CD4-positive, alpha-beta T cell treated with Interleukin-15 for 1 hour (primary cell): ENCODE data around the gene ZNF516.

Source experiments
- DNase-seq: peaks from one replicate; pipeline ENCODE4 v3.0.0-alpha.2; 2020

The ZNF516 gene

DNA sequence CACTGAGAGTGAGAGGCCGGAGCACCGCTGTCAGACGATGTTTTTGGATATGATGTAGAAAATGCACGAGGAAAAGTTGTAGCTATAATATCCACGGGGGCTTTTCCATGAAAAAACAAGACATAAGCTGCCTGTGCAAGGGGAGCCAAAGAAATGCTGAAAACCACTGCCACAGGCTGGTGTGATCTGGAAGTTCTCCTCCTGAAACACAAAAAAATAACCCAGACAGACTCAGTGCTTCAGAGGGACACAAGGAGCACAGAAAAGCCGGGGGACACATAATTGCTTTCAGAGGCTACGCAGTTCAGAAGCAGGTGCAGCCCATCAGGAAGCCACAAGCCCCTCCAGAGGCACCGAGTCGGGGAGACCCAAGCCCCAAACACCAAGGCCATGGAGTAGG, 98.2 kb downstream of the ZNF516 start:
- DNase-seq = no peak

GRCh38 chr18:76395609-76396008, 99.4 kb downstream of the ZNF516 start:
- DNase-seq = no peak

- DNase-seq = no peak
Observed at GRCh38 chr18:76394780-76395476, 100.1 kb downstream of the ZNF516 start.

DNA sequence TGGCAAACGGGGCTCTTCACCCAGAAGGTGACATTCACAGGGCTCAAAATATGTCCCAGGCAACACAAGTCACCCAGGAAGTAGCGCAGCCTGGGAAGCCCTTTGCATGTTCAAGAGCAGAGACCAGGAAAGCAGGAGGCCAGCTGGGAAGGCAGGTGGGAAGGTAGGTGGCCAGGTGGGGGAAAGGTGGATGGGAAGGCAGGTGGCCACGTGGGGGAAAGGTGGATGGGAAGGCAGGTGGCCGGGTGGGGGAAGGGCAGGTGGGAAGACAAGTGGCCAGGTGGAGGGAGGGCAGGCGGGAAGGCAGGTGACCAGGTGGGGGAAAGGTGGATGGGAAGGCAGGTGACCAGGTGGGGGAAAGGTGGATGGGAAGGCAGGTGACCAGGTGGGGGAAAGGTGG, 102.7 kb downstream of the ZNF516 start:
- no peak for DNase-seq

GRCh38 chr18:76391746-76392145, 103.3 kb downstream of the ZNF516 start:
- no peak for DNase-seq

DNA sequence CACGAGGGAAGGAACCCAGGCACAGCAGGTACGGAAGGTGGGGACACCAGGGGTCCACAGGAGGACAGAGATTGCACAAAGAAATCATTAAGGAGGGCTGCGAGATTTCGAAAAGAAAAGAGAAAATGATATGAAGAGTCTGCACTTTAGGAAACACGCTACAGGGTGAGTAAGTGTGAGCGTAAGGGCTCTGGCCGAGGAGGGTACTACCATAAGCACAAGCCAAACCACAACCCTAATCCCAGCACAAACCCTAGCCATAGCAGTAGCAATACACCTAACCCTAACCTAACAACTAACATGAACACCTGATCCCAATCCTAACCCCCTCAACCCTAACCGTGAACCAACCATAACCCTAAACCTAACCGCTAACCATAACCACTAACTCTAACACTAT, 104.0 kb downstream of the ZNF516 start:
- no peak for DNase-seq

GRCh38 chr18:76390452-76391035, 104.5 kb downstream of the ZNF516 start:
- DNase-seq = no peak

GRCh38 chr18:76389716-76390115, 105.3 kb downstream of the ZNF516 start:
- no peak for DNase-seq

DNA sequence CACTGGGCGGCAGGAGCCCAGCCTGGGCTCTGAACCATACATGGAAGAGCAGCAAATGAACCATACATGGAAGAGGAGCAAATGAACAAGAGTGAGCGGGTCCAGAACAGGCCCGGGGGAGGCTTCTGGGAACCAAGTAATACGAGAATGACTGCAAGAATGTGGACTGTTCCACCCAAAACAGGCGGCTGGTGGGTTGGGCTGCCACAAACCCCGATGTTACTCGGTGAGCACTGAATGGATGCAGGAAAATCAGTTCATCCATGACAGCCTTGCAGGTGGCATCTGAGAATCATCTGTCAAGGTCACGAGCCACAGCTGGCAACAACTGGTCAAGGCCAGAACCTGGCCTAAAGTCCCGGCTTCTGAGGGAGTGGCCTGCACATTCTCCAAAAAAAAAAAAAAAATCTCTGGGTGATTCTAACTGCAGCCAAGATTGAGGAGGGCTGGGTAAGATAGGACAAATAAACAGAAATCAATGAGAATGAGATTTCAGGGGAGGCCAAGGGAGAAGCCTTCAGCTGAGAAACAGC, 106.1 kb downstream of the ZNF516 start:
- no peak for DNase-seq

- DNase-seq = no peak
Observed at GRCh38 chr18:76388261-76388660, 106.8 kb downstream of the ZNF516 start.

DNA sequence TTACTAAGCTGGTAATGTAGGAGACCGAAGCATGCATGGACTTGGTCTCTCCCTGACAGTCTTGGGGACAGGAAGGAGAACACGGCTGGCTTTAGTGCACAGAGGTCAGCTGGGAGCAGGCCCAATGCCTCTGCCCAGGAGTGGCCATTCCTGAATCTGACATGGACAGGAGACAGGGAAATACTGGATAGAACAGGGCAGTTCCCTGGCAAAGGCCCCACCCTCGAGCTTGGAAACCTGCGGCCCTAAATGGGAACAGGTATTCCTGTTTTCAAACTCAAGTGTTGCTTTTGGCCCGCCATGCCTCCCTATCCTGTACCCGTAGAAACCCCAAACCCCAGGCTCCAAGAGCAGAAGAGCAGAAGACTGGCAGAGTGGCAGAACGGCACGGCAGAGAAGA, 107.4 kb downstream of the ZNF516 start:
- no peak for DNase-seq

GRCh38 chr18:76386886-76387285, 108.2 kb downstream of the ZNF516 start:
- DNase-seq = no peak

DNA sequence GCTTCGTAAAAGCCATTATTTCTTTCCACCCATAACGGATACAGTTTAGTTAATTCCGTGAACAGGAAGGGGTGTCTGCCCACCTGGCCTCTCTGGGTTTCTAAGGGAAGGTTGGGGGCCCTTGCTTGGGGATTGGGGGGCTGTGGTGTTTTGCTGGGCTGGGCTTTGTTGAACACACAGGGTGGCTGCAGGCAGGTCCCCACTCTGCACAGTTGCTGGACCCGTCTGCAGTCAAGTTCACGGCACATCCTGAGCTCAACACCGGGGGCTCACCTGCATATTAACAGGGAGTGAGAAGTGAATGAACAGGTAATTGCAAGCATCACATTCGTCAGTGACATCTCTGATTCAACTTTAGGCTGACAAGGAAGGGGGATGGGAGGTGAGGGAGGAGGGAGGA, 109.0 kb downstream of the ZNF516 start:
- DNase-seq = no peak

GRCh38 chr18:76385681-76385975, 109.4 kb downstream of the ZNF516 start:
- DNase-seq = no peak

DNA sequence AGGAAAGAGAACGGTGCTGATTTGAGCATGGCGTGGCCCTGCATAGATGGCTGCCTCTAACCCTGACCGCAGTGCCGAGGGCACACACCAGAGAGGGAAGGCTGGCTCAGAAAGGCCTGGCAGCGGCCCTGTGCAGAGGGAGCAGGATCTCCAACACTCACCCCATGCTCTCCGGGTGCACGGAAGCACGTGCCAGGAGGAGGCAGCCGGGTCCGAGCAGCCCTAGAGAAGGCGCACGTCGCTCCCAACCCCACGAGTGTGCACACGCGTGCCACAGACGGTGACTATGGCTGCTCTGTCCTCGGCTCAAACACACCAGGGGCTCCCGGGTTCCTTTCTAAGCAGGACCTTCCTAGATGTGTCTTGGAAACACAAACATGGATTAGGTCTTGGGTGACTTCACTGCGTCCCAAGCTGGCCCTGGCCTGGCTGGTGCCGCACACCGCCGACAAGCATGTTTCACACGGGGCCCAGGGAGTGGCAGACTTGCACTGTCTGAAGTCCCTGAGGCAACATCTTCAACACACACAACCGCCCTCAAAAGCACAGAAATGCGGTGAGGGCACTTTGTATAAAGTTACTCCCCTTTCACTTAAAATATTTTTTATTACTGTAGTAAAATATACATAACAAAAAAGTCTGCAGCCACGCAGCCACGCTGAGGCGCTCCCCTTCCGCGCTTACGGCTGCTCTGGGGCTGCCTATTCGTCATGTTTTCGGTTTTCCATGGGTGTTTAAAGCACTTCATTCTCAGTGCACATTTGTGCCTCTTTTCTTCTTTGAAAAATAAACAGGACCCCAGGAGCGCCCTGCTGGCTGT, 110.0 kb downstream of the ZNF516 start:
- DNase-seq = no peak

DNA sequence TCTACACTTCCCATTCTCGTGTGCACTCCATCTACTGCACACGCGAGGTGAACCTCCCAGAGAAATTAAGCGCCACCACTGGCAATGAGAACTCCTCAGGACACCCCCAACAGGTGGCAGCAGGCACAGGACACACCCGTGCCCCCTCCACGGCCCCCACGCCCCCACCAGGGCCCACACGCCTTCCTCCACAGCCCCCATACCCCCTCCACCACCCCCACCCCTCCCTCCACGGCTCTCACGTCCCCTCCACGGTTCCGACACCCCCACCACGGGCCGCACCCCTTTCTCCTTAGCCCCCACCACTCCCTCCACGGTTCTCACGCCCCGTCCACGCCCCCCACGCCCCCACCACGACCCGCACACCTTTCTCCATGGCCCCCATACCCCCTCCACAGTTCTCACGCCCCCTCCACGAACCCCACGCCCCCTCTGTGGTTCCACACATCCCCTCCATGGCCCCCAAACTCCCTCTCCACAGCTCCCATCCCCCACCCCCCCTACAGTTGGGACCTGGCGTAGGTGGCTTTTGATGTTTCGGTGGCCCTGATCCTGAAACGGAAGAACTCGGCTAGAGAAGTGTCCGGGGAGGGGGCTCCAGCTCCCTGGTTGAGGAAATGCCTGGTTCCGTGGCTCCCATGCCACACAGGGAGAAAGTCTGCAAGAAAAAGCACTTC, 110.8 kb downstream of the ZNF516 start:
- DNase-seq = no peak

- no peak for DNase-seq
Observed at GRCh38 chr18:76383636-76384035, 111.4 kb downstream of the ZNF516 start.

DNA sequence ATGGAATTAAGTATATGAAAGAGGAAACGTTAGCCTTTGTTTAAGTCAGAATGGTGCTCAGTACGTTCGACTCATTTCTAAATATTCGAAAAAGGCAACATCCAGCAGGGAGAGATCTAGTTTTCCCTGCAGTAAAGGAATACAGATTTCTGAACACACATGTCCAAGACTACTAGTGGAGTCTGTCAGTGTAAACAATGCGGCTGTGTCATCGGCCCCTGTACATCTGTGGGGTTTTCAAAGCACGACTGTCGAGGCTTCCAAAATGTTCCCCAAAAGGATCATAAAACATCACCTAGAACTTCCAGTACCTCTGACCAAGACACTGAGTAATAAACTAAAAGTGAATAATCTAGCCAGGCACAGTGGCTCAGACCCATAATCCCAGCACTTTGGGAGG, 112.8 kb downstream of the ZNF516 start:
- no peak for DNase-seq

DNA sequence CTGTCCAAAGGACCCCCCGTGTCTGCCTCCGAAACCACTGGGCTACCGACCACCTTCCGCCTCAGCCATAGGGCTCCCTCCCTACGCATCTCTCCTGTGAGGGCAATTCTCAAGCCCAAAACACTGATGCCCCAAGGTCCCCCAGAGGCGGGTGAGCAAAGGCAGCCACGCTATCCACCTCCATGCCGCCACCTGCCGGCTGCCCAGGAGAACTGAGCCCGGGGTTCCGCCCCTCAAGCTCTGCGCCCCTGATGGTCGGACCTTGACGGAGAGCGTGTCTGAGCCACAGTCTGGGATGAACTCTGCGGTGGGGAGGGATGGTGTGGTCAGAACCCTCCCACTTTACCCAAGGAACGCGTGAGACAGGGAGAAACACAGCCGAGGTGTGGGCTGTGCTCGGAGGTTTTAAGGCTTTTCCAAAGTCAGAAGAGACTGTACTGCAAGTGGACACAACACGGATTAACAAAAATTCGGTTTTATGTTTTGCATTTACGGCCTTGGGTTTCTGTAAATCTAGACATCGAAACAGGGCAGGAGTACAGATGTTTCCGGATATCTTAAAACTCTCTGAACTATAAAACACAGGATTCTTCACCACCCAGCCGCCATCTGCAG, 114.1 kb downstream of the ZNF516 start:
- no peak for DNase-seq

DNA sequence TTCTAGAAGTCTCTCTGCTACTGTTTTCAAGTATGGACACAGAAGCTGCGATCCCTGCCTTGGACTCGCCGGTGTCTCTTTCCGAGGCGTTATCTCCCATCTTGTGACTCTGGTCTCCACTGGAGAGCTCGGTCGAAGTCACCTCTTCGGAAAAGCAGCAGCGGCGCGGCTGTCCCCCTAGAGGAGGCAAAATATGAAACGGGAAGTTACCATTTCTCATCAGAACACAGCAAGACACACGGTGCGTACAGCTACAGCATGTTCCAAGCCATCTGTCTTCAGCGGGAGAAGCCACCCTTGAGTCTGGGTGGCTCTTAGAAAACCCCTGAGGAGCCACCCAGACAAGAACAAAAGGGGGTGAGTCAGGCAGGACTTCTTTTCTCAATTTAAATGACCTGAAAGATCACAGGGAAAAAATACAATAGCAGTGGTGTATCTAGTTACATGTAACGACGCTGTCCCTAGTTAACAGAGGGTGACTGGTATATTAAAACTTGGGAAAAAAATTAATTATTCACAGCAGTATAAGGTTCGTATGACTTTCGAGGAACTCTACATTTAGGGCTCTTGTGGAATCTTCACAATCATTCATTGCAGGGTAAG, 114.8 kb downstream of the ZNF516 start:
- DNase-seq = no peak

- DNase-seq = no peak
Observed at GRCh38 chr18:76379226-76380126, 115.6 kb downstream of the ZNF516 start.
